Central memory CD8-positive, alpha-beta T cell (primary cell): ENCODE results near the gene LHPP.

Experiments used
- ATAC-seq: fragments of 150-1000 bp; cut with Tn5 transposase; replicated peaks from 2 replicates; pipeline ENCODE4 v1.10.0; 2022; ENCODE audit warnings: mild to moderate bottlenecking, moderate FRiP score, moderate number of reproducible peaks; ENCODE audit not compliant: poor library complexity, severe bottlenecking; ENCODE audit errors: extremely low read depth
- DNase-seq, 2 donors: peaks; one replicate each; pipeline ENCODE4 v3.0.0; 2021; ENCODE audit warnings: low spot score in 2 of 2
- H3K27ac Mint-ChIP-seq: one replicate; pipeline ENCODE4 v1.8.0; 2022; ENCODE audit warnings: low read depth, mild to moderate bottlenecking, moderate library complexity, mixed read lengths
- H3K27me3 Mint-ChIP-seq: one replicate; pipeline ENCODE4 v1.8.0; 2022; ENCODE audit warnings: mixed read lengths
- H3K36me3 Mint-ChIP-seq: one replicate; pipeline ENCODE4 v1.8.0; 2022; ENCODE audit warnings: mild to moderate bottlenecking, moderate library complexity, mixed read lengths; ENCODE audit not compliant: insufficient read depth
- H3K4me1 Mint-ChIP-seq: one replicate; pipeline ENCODE4 v1.8.0; 2022; ENCODE audit warnings: mixed read lengths
- H3K4me3 Mint-ChIP-seq: one replicate; pipeline ENCODE4 v1.8.0; 2022; ENCODE audit warnings: mild to moderate bottlenecking, moderate library complexity, mixed read lengths
- H3K9me3 Mint-ChIP-seq: one replicate; pipeline ENCODE4 v1.8.0; 2022; ENCODE audit warnings: mixed read lengths

Gene LHPP

DNA sequence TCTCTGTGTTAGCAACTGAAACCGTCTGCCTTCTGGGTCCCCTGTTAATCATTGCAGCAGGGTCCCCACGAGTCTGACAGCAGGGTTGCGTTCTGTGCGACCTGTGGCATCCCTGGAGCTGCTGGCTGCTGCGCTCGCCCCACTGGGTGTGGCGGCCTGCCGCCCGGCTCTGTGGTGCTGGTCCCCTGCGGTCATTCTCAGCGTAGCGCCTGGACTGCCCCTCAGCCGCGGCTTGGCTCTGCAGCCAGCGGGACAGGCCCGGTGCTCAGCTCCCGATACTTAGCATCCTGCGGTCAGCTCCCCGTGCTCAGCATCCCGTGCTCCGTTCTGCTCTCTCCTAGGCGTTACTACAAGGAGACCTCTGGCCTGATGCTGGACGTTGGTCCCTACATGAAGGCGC lies 35.0 kb downstream of the LHPP start:
- no peak for DNase-seq
- ATAC-seq, result no peak
- no peak overlapping the region for H3K4me3 Mint-ChIP-seq
- peaks cover 1% of the 10 kb centered on the region for H3K36me3 Mint-ChIP-seq
- H3K27me3 Mint-ChIP-seq, result no peaks in the 10 kb centered on the region
- no peaks in the 10 kb centered on the region for H3K4me1 Mint-ChIP-seq
- no peak overlapping the region for H3K27ac Mint-ChIP-seq
- H3K9me3 Mint-ChIP-seq, result no peaks in the 10 kb centered on the region

DNA sequence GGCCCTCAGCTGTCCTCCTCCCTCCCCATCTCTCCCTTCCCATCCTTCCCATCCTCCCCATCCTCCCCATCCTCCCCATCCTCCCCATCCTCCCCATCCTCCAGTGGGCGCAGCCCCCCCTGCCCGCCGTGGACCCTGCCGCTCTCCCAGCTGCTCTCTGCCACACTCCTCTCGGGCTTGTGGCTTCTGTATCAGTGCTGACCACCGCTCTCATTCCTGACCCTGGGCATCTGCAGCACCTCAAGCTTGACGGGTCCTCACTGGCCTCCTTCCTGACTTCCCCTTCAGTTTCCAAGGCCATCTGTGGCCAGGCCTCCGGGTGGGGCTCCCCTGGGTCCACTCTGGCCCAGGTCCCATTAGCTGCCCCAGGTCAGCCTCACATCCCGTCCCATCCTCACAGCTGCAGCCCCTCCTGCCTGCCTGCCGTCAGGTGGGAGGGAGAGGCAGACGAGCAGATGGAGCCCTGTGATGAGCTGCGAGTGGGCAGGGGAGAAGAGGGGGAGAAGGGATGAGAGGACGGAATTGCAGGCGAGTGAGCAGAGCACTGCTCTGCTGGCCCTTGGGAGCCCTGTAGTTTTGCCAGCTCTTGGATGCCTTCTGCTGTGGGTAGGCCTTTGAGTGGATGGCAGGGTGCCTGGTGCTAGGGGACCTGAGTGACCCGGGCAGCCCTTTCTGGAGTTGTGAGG lies 35.7 kb downstream of the LHPP start:
- no peak overlapping the region for H3K27ac Mint-ChIP-seq
- no peaks in the 10 kb centered on the region for H3K9me3 Mint-ChIP-seq
- no peaks in the 10 kb centered on the region for H3K4me1 Mint-ChIP-seq
- ATAC-seq (no peak), DNase-seq (no peak)
- peaks cover 1% of the 10 kb centered on the region for H3K36me3 Mint-ChIP-seq
- no peaks in the 10 kb centered on the region for H3K27me3 Mint-ChIP-seq
- H3K4me3 Mint-ChIP-seq, result no peak overlapping the region

DNA sequence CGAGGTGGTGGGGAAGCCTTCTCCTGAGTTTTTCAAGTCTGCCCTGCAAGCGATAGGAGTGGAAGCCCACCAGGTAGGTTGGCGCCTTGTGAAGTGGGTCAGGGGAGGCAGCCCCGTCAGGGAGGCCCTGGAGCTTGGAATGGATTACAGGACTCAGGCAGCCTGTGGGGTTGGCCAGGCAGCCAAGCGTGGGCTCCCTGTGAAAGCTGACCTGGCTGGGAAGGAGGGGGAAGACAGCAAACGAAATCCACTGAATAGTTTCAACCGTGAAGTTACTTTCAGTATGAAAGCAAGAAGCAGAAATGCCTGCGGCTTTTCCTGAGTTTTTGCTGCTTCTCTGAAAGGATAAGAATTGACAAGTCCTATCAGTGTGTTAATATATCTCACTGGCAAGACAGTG lies 36.4 kb downstream of the LHPP start:
- Mint-ChIP-seq H3K4me1 (no peaks in the 10 kb centered on the region), H3K27ac (no peak overlapping the region), H3K4me3 (no peak overlapping the region), H3K27me3 (no peaks in the 10 kb centered on the region), H3K9me3 (no peaks in the 10 kb centered on the region), H3K36me3 (peaks cover 1% of the 10 kb centered on the region)
- DNase-seq (no peak), ATAC-seq (no peak)

DNA sequence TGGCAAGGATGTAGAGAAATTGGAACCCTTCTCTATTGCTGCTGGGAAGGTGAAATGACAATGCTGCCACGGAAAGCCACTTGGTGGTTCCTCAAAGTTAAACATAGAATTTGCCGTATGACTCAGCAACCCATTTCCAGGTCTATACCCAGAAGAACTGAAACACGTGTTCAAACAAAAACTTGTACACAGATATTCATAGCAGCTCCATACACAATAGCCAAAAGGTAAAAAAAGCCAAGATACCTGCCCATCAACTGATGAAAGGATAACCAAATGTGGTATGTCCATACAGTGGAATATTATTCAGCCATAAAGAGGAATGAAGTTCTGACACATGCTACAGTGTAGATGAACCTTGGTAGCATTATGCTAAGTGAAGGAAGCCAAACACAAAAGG lies 39.1 kb downstream of the LHPP start:
- peaks cover 1% of the 10 kb centered on the region for H3K36me3 Mint-ChIP-seq
- no peak overlapping the region for H3K4me3 Mint-ChIP-seq
- ATAC-seq (no peak), DNase-seq (no peak)
- H3K9me3 Mint-ChIP-seq, result no peaks in the 10 kb centered on the region
- no peaks in the 10 kb centered on the region for H3K4me1 Mint-ChIP-seq
- H3K27ac Mint-ChIP-seq, result no peak overlapping the region
- H3K27me3 Mint-ChIP-seq, result no peaks in the 10 kb centered on the region

- no peaks in the 10 kb centered on the region for H3K4me1 Mint-ChIP-seq
- no peak for DNase-seq
- H3K4me3 Mint-ChIP-seq, result no peak overlapping the region
- no peaks in the 10 kb centered on the region for H3K27me3 Mint-ChIP-seq
- no peak for ATAC-seq
- no peak overlapping the region for H3K27ac Mint-ChIP-seq
- peaks cover 1% of the 10 kb centered on the region for H3K36me3 Mint-ChIP-seq
- H3K9me3 Mint-ChIP-seq, result no peaks in the 10 kb centered on the region
Measured at GRCh38 chr10:124504711-124505110, 43.1 kb downstream of the LHPP start.

DNA sequence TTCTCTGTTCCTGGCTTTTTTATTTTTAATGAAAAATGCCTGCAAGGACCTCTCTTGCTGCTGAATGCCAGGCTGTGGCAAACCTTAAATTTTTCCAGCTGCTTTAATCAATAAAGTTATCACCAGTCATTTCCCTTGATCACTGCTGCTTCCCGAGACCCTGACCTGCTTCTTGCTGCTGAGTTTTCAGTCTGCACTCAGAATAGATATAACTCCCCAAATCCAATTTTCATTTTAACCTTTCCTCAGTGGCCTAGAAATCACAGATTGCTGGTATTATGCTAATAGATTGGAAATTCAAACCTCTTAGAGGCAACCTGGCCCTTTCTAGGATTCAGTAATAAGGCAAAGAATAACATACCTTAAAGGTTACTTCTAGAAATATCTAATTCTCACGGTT lies 43.7 kb downstream of the LHPP start:
- no peak for DNase-seq
- H3K4me1 Mint-ChIP-seq, result no peaks in the 10 kb centered on the region
- no peaks in the 10 kb centered on the region for H3K9me3 Mint-ChIP-seq
- no peaks in the 10 kb centered on the region for H3K27me3 Mint-ChIP-seq
- no peaks in the 10 kb centered on the region for H3K36me3 Mint-ChIP-seq
- H3K27ac Mint-ChIP-seq, result no peak overlapping the region
- ATAC-seq, result no peak
- H3K4me3 Mint-ChIP-seq, result no peak overlapping the region

- peaks cover 1% of the 10 kb centered on the region for H3K36me3 Mint-ChIP-seq
- no peaks in the 10 kb centered on the region for H3K4me1 Mint-ChIP-seq
- no peak overlapping the region for H3K27ac Mint-ChIP-seq
- H3K27me3 Mint-ChIP-seq, result no peaks in the 10 kb centered on the region
- DNase-seq (no peak), ATAC-seq (no peak)
- H3K9me3 Mint-ChIP-seq, result no peaks in the 10 kb centered on the region
- H3K4me3 Mint-ChIP-seq, result no peak overlapping the region
Measured at GRCh38 chr10:124508070-124508667, 46.5 kb downstream of the LHPP start.

GRCh38 chr10:124508907-124509454 lies 47.4 kb downstream of the LHPP start:
- no peaks in the 10 kb centered on the region for H3K27me3 Mint-ChIP-seq
- ATAC-seq (no peak), DNase-seq (no peak)
- no peaks in the 10 kb centered on the region for H3K9me3 Mint-ChIP-seq
- no peaks in the 10 kb centered on the region for H3K4me1 Mint-ChIP-seq
- no peak overlapping the region for H3K4me3 Mint-ChIP-seq
- H3K36me3 Mint-ChIP-seq, result peaks cover 1% of the 10 kb centered on the region
- no peak overlapping the region for H3K27ac Mint-ChIP-seq

GRCh38 chr10:124509880-124510632 lies 48.4 kb downstream of the LHPP start:
- Mint-ChIP-seq H3K36me3 (peaks cover 1% of the 10 kb centered on the region), H3K4me1 (no peaks in the 10 kb centered on the region), H3K27ac (no peak overlapping the region), H3K9me3 (no peaks in the 10 kb centered on the region), H3K27me3 (no peaks in the 10 kb centered on the region), H3K4me3 (no peak overlapping the region)
- DNase-seq, result no peak
- no peak for ATAC-seq

DNA sequence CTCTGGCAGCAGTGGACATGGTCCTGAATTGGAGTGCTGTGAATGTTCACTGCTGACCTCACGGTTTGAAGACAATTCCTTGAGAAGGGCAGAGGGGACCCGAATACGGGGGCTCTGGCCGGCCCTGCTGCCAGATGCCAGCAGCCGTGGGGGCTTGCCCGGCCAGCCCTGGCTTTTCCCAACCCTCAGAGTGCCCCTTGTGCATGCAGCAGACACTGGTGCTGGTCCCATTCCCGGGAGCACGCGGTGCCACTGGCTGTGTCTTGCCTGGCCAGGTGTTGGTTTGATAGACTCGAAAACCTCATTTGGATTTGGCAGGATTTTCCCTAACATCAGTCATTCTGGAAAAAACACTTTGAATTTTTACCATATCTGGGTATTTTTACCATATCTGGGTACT lies 49.1 kb downstream of the LHPP start:
- Mint-ChIP-seq H3K4me3 (no peak overlapping the region), H3K9me3 (no peaks in the 10 kb centered on the region)

DNA sequence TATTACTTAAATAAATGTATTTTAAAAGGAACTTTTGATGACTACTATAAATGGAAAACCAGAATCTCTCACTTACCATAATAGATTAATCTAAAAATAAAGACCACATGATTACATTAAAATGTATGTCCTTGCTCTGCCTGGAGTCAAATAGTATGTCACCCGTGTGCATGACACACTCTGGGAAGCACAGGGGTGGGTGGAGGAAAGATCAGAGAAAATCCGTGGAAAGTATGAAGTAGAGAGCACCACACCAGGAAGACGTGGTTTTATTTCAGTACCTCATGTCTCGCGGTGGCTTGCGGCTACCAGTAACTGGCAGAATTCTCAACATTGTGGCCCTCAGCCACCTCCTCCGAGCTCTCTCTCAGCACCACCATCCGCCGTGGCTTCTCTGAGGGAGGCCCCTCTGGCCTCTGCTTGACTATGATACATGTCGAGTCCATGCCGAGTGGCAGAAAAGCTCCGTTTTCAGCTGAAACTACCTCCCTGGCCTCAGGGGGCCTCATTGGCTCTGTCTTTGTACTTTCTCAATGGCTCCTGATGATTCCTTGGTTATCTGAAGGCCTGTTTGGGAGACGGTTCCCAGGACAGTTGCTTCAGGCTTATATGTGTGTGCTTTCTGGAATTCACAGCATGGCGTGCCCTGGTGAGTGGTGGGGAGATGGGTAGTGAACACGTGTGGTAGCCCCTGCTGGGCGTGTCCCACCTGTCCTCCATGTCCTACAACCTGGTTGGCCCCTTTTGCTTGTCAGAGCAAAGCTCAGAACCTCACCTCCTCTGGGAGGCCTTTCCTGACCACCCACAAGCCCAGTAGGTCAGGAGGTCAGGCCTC lies 49.8 kb downstream of the LHPP start:
- H3K4me1 Mint-ChIP-seq, result no peaks in the 10 kb centered on the region
- no peak overlapping the region for H3K27ac Mint-ChIP-seq
- no peak overlapping the region for H3K4me3 Mint-ChIP-seq
- peaks cover 1% of the 10 kb centered on the region for H3K36me3 Mint-ChIP-seq
- DNase-seq (no peak), ATAC-seq (peak; percentile 54)
- H3K27me3 Mint-ChIP-seq, result no peaks in the 10 kb centered on the region
- H3K9me3 Mint-ChIP-seq, result no peaks in the 10 kb centered on the region

More for the DNA sequence above, 49.1 kb downstream of the LHPP start:
- ATAC-seq (no peak), DNase-seq (no peak)
- Mint-ChIP-seq H3K4me1 (no peaks in the 10 kb centered on the region), H3K27me3 (no peaks in the 10 kb centered on the region), H3K36me3 (peaks cover 1% of the 10 kb centered on the region), H3K27ac (no peak overlapping the region)

DNA sequence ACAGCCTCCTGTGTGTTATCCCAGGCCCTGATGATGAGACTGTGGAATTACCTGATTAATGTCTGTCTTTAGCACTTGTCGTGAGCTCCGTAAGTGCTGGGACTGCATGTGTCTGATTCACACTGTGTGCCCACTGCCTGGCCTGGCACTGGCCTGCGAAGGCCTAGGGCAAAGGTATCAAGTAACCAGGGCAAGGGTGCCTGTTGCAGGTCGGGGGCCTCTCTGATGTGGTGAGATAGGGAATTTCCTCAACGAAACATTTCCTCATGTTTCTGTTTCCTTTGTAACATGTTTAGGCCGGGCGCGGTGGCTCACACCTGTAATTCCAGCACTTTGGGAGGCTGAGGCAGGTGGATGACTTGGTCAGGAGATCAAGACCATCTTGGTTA lies 50.4 kb downstream of the LHPP start:
- Mint-ChIP-seq H3K4me3 (no peak overlapping the region), H3K27ac (no peak overlapping the region), H3K27me3 (no peaks in the 10 kb centered on the region), H3K9me3 (no peaks in the 10 kb centered on the region), H3K4me1 (no peaks in the 10 kb centered on the region), H3K36me3 (peaks cover 1% of the 10 kb centered on the region)
- no peak for DNase-seq
- ATAC-seq, result no peak
